Aorta (tissue), 5 donors: ENCODE data around the gene B3GAT3. TPM values are rescaled to one million over a fixed set of nuclear protein-coding genes. Genes with fewer than 3 reads are reported as not detected.
"Not testable (repeated sequence)": the region's sequence is repeated elsewhere in the genome, so short reads cannot be mapped to it uniquely, and the experiment has no call there.

ENCODE experiments used
- ATAC-seq: fragments of 200-7000 bp; cut with Tn5 transposase; one replicate; pipeline ENCODE4 v1.9.1; 2022; ENCODE audit warnings: moderate library complexity; ENCODE audit not compliant: low FRiP score
- DNase-seq, 2 donors: peaks; one replicate each; pipeline ENCODE4 v3.0.0-alpha.2; 2020
- H3K27ac ChIP-seq, 2 donors: one replicate each; pipeline ENCODE4 v1.5.1; 2013; ENCODE audit warnings: low read length in 2 of 2, mild to moderate bottlenecking in 2 of 2, moderate library complexity in 2 of 2, control low read depth in 1 of 2, inconsistent platforms in 1 of 2, low read depth in 1 of 2
- H3K27me3 ChIP-seq, 2 donors: one replicate each; pipeline ENCODE4 v1.6.1; 2013; ENCODE audit warnings: control low read depth in 1 of 2, low read length in 1 of 2, mild to moderate bottlenecking in 1 of 2, moderate library complexity in 1 of 2; ENCODE audit not compliant: insufficient read depth in 2 of 2, control insufficient read depth in 1 of 2
- H3K36me3 ChIP-seq, 2 donors: one replicate each; pipeline ENCODE4 v1.6.1; 2013; ENCODE audit warnings: control low read depth in 1 of 2, low read length in 1 of 2, mild to moderate bottlenecking in 1 of 2; ENCODE audit not compliant: insufficient read depth in 2 of 2, control insufficient read depth in 1 of 2
- H3K4me1 ChIP-seq, 2 donors: one replicate each; pipeline ENCODE4 v1.6.1; 2013; ENCODE audit warnings: low read length in 2 of 2, control low read depth in 1 of 2, mild to moderate bottlenecking in 1 of 2, moderate library complexity in 1 of 2; ENCODE audit not compliant: insufficient read depth in 2 of 2, control insufficient read depth in 1 of 2
- H3K4me3 ChIP-seq, 2 donors: one replicate each; pipeline ENCODE4 v1.5.1; 2013; ENCODE audit warnings: low read length in 2 of 2, control low read depth in 1 of 2, mild to moderate bottlenecking in 1 of 2
- H3K9me3 ChIP-seq: one replicate; pipeline ENCODE4 v1.6.1; 2013; ENCODE audit warnings: mild to moderate bottlenecking, low read length; ENCODE audit not compliant: control insufficient read depth
- WGBS, 2 donors: extraction: QIAGEN DNeasy Blood & Tissue Kit; methylation state at CpG; one replicate each; pipeline ENCODE4 v1.1.7; 2013; 5-methylcytosine and 5-hydroxymethylcytosine counted together
- intact Hi-C, 2 donors: fragments of 100-400 bp; cut with DNase I; formaldehyde crosslinking; loops; one replicate each; pipeline versions ENCODE4 v1.14.2 to v1.15.0; 2022
- polyA plus RNA-seq, 2 donors: library from polyadenylated mRNA; stranded (reverse); fragments of 200-250 nt; gene quantifications; one replicate each; pipeline ENCODE4 v1.2.3, GENCODE V29; 2013
- total RNA-seq, 2 donors: library from RNA; stranded (reverse); fragmentation: NEBNext Ultra II Directional; extraction: Animal tissue kit (Norgen Biotek cat#: 25700); gene quantifications; one replicate each; pipeline ENCODE4 v1.2.1, GENCODE V29; 2021
- donor health status: healthy with polysubstance abuse.
- donor health status: Bipolar disorder and iron deficiency.
- donor health status: DM: no; HTN: no; CAD: no.
- donor health status: DM: no; HTN: no; CAD: no.
- donor health status: DM: yes; HTN: yes; CAD: no.

Gene B3GAT3
- total and polyA plus RNA-seq, 4 donors: 12.6 to 45.2 (median 33.2) TPM

- peak; percentile 39 for ATAC-seq
- intact Hi-C loops: loop anchor here in 1 of 2 donors (5.0 kb wide), 1 partner anchor 62 kb away; the partner anchor contains the start of gene MTA2
- 2 to 3% methylated on average over 36 of the region's 36 CpGs for WGBS, 2 donors
- Histone ChIP-seq H3K27ac (peak overlapping the region in 1 of 2 donors; percentile 87), H3K36me3 (peaks cover 0 to 1% of the 10 kb centered on the region in 2 donors), H3K27me3 (no peaks in the 10 kb centered on the region), H3K9me3 (no peaks in the 10 kb centered on the region), H3K4me1 (peaks cover 2 to 8% of the 10 kb centered on the region in 2 donors), H3K4me3 (peak overlapping the region; percentile 56 to 62)
- no peak for DNase-seq
Measured at GRCh38 chr11:62664405-62665074, 42.8 kb upstream of the B3GAT3 start.

DNA sequence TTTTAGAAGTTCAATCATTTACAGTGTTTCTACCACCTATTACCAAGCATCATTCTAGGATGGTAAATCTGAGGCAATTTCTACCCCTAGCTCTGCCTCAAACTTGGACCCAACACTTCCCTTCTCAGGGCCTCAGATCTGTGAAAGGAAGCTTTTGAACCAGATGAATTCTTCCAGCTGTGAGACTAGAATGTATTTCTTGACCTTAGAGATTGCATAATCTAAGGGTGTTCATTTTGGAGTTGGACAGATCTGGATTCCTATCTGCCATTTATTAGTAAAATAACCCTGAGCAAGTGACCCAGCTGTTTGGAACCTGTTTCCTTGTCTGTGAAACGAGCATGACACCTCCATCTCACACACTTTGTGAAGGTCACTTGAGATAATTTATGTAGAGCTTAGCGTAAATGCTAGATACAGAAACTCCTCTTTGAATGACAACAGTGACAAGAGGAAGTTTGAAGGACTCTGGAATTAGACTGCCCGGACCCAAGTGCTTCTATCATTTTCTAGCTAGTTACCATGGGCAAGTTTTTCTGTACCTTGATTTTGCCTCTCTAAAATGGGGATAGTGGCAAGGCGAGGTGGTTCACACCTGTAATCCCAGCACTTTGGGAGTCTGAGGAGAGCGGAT, 35.1 kb upstream of the B3GAT3 start:
- intact Hi-C loops: no loop called here
- ATAC-seq (no peak), DNase-seq (no peak)
- no peaks in the 10 kb centered on the region for H3K27me3 ChIP-seq
- no peak overlapping the region for H3K27ac ChIP-seq
- H3K4me3 ChIP-seq: no peak overlapping the region
- WGBS, 2 donors: 66 to 69% methylated on average over 5 of the region's 5 CpGs
- H3K36me3 ChIP-seq: no peaks in the 10 kb centered on the region
- no peaks in the 10 kb centered on the region for H3K9me3 ChIP-seq
- peaks cover 0 to 4% of the 10 kb centered on the region in 2 donors for H3K4me1 ChIP-seq

GRCh38 chr11:62654297-62654696, 32.5 kb upstream of the B3GAT3 start:
- intact Hi-C loops: no loop called here
- no peak for ATAC-seq
- 76 to 80% methylated on average over 11 of the region's 11 CpGs for WGBS, 2 donors

DNA sequence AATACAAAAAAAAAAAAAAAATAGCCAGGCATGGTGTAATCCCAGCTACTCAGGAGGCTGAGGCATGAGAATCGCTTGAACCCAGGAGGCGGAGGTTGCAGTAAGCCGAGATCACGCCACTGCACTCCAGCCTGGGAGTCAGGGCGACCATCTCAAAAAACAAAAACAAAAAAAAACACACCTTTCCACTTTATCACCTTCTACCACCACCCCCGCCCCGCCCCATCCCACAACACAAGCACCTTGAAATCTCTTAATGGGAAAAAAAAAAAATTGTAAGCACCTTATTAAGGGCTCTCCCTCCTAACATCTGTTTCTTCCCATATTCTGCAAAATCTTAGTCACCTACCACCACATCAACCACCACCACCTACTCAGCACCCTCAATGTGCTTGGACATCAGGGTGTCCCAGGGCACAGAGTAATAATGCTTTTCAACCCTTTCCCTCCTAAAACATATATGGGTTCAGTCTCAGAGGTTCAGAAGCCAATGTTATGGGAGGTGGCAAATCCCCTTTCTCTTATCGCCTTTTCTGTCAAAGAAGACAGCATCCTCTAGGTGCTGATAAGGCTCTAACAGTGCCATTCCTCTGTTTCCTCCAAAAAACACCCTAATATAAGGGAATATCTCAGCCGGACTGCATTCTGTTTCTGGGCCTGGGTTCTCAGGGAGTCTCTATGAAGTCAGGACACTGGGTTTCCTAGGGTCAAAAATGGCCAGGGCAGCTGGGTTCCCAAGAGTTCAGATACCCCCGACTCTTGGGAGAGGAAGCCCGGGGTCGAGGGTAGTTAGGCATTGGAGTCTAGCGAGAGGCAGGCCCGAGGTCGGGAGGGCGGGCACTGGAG, 30.6 kb upstream of the B3GAT3 start:
- Histone ChIP-seq H3K27me3 (no peaks in the 10 kb centered on the region), H3K4me3 (peak overlapping the region; percentile 61 to 62), H3K4me1 (peaks cover 0 to 4% of the 10 kb centered on the region in 2 donors), H3K27ac (peak overlapping the region; percentile 31 to 66), H3K36me3 (no peaks in the 10 kb centered on the region), H3K9me3 (no peaks in the 10 kb centered on the region)
- intact Hi-C loops: no loop called here
- DNase-seq (no peak), ATAC-seq (peak; percentile 45)
- 36 to 42% methylated on average over 16 of the region's 16 CpGs for WGBS, 2 donors

More at GRCh38 chr11:62654297-62654696, 32.5 kb upstream of the B3GAT3 start:
- no peak for DNase-seq
- H3K9me3 ChIP-seq: no peaks in the 10 kb centered on the region
- no peak overlapping the region for H3K4me3 ChIP-seq
- no peaks in the 10 kb centered on the region for H3K36me3 ChIP-seq
- peaks cover 0 to 4% of the 10 kb centered on the region in 2 donors for H3K4me1 ChIP-seq
- no peaks in the 10 kb centered on the region for H3K27me3 ChIP-seq
- H3K27ac ChIP-seq: no peak overlapping the region

- DNase-seq, H3K36me3 ChIP-seq, H3K27me3 ChIP-seq, intact Hi-C loops, H3K4me3 ChIP-seq, ATAC-seq, H3K9me3 ChIP-seq, H3K27ac ChIP-seq, H3K4me1 ChIP-seq: not testable (repeated sequence)
- WGBS, 2 donors: 95 to 96% methylated on average over 12 of the region's 12 CpGs
Measured at GRCh38 chr11:62650283-62650682, 28.5 kb upstream of the B3GAT3 start.

- Histone ChIP-seq H3K4me1 (peaks cover 0 to 4% of the 10 kb centered on the region in 2 donors), H3K27ac (no peak overlapping the region), H3K36me3 (no peaks in the 10 kb centered on the region), H3K9me3 (no peaks in the 10 kb centered on the region), H3K4me3 (no peak overlapping the region), H3K27me3 (no peaks in the 10 kb centered on the region)
- ATAC-seq: no peak
- DNase-seq: no peak
- intact Hi-C loops: no loop called here
- WGBS, 2 donors: 89 to 90% methylated on average over 11 of the region's 11 CpGs
Measured at GRCh38 chr11:62649486-62649885, 27.7 kb upstream of the B3GAT3 start.

DNA sequence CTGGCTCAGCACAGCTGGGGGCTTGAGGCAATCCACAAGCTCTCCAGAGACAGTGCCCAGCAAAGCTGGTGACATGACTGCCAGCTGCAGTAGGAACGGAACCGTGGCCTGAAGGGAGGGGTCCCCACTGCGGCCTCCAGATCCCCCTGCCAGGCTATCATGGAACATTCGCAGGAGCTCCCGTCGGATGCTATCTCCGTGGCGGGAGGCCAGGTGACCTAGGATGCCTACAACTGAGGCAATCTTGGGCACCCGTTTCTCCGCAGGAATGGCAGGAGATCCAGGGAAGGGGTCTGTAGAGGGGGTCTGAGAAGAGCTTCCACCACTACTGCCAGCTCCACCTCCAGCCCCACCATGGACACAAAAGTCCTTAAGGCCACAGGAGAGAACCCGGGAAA, 27.2 kb upstream of the B3GAT3 start:
- WGBS, 2 donors: 86 to 87% methylated on average over 11 of the region's 11 CpGs
- H3K27me3 ChIP-seq: no peaks in the 10 kb centered on the region
- intact Hi-C loops: no loop called here
- H3K9me3 ChIP-seq: no peaks in the 10 kb centered on the region
- peaks cover 0 to 4% of the 10 kb centered on the region in 2 donors for H3K4me1 ChIP-seq
- H3K36me3 ChIP-seq: no peaks in the 10 kb centered on the region
- H3K27ac ChIP-seq: no peak overlapping the region
- H3K4me3 ChIP-seq: no peak overlapping the region
- no peak for DNase-seq
- no peak for ATAC-seq

DNA sequence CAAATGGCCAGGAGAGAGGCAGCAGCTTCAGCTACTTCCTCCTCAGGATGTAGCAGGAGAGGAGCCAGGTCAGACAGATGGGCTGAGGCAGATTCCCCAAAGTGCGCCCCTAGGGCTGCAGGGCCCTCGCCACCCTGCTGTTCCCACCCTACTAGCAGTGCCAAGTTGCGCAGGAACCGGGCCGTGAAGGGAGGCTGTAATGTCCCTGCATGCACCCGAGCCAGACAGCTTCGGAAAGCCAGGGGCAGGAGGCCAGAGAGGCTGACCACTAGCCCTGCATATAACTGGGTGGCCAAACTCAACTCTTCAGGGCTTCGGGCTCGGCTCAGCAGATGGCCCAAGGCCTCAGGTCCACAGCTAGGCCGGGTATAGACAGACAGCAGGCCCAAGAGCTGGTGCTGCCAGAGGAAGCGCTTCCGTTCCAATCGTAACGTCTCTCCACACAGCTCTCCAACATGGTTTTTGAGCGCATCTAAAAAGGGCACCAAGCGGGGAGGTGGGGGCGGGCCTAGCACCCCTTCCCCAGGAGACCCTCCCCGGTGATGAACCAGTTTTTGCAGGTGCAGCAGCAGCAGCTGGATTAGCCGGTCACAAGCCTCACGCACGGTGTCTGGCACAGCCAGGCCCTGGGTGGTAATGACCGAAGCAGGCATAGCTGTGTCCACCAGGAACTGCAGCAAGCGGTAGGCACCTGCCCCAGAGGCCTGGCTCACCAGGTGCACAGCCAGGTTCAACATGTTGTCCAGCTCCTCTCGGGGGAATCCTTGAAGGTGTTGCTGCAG, 26.6 kb upstream of the B3GAT3 start:
- H3K27me3 ChIP-seq: no peaks in the 10 kb centered on the region
- H3K27ac ChIP-seq: no peak overlapping the region
- no peaks in the 10 kb centered on the region for H3K9me3 ChIP-seq
- 88 to 90% methylated on average over 23 to 24 of the region's 24 CpGs for WGBS, 2 donors
- H3K4me3 ChIP-seq: no peak overlapping the region
- no peaks in the 10 kb centered on the region for H3K36me3 ChIP-seq
- DNase-seq (no peak), ATAC-seq (no peak)
- peaks cover 0 to 4% of the 10 kb centered on the region in 2 donors for H3K4me1 ChIP-seq
- intact Hi-C loops: no loop called here
